Measurements from ENCODE around the gene ATP2A1. TPM values are rescaled to one million over a fixed set of nuclear protein-coding genes. Genes with fewer than 3 reads are reported as not detected.

ATP2A1 gene
- total RNA-seq, 1 donor = 0.18 TPM

GRCh38 chr16:28915181-28915580, 36.9 kb downstream of the ATP2A1 start:
- no peak for TF ChIP-seq CTCF (IDR thresholded peaks at IDR 0.05; ENCODE audit: insufficient read depth, low read length)
- peak; percentile 83 for DNase-seq (ENCODE audit: low read depth)
- no peak overlapping the region for H3K4me3 ChIP-seq (ENCODE audit: low read depth, low read length)

GRCh38 chr16:28917095-28917494, 38.8 kb downstream of the ATP2A1 start:
- no peak for DNase-seq (ENCODE audit: low read depth)
- no peak for TF ChIP-seq CTCF (IDR thresholded peaks at IDR 0.05; ENCODE audit: insufficient read depth, low read length)
- H3K4me3 ChIP-seq (ENCODE audit: low read depth, low read length) = no peak overlapping the region

- no peak for TF ChIP-seq CTCF (IDR thresholded peaks at IDR 0.05; ENCODE audit: insufficient read depth, low read length)
- H3K4me3 ChIP-seq (ENCODE audit: low read depth, low read length) = no peak overlapping the region
- DNase-seq (ENCODE audit: low read depth) = no peak
Observed at GRCh38 chr16:28918698-28919097, 40.4 kb downstream of the ATP2A1 start.

- DNase-seq (ENCODE audit: low read depth) = no peak
- no peak for TF ChIP-seq CTCF (IDR thresholded peaks at IDR 0.05; ENCODE audit: insufficient read depth, low read length)
- no peak overlapping the region for H3K4me3 ChIP-seq (ENCODE audit: low read depth, low read length)
Observed at GRCh38 chr16:28923231-28923587, 44.9 kb downstream of the ATP2A1 start.

- H3K4me3 ChIP-seq (ENCODE audit: low read depth, low read length) = peak overlapping the region; percentile 82
- DNase-seq (ENCODE audit: low read depth) = no peak
- no peak for TF ChIP-seq CTCF (IDR thresholded peaks at IDR 0.05; ENCODE audit: insufficient read depth, low read length)
Observed at GRCh38 chr16:28923652-28924398, 45.5 kb downstream of the ATP2A1 start.

- TF ChIP-seq CTCF (IDR thresholded peaks at IDR 0.05; ENCODE audit: insufficient read depth, low read length) = no peak
- H3K4me3 ChIP-seq (ENCODE audit: low read depth, low read length) = peak overlapping the region; percentile 82
- DNase-seq (ENCODE audit: low read depth) = no peak
Observed at GRCh38 chr16:28924399-28924761, 46.1 kb downstream of the ATP2A1 start.
